Measurements from ENCODE around the gene KRT9.
"Not testable (repeated sequence)": the region's sequence is repeated elsewhere in the genome, so short reads cannot be mapped to it uniquely, and the experiment has no call there.

GRCh38 chr17:41582061-41582968, 10.5 kb upstream of the KRT9 start:
- not testable (repeated sequence) for TF ChIP-seq CTCF, POLR2A (IDR thresholded peaks at IDR 0.05)

Measured in adrenal gland (tissue), 5 donors.